ENCODE results near the gene CARS2.
A peak's percentile ranks its signal among the peaks of the same experiment; 100 is the strongest.

DNA sequence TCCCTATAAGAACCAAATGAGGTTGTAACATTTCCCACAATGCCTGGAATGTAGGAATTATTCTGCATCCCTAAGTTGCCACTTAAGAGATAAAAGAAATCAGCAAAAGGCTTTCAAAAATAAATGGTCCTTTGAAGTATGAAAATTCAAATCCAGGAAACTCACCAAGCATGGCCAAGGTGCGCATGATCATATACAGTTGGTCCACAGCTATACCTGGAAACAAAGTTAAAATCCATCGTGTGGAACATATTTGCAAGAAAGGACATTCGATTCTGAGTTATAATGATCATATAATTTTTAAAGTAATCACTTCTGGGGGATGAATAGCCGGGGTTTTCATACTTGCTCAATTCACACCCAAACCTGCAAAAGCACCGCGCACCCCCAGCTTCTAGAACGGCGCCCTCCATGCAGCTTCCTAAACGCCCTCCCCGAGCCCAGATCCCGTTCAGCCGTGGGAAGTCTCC lies 525 bp downstream of the CARS2 start:
- no peak for TF ChIP-seq POLR2AphosphoS5 (IDR thresholded peaks at IDR 0.05)
- TF ChIP-seq, protein P1, sequence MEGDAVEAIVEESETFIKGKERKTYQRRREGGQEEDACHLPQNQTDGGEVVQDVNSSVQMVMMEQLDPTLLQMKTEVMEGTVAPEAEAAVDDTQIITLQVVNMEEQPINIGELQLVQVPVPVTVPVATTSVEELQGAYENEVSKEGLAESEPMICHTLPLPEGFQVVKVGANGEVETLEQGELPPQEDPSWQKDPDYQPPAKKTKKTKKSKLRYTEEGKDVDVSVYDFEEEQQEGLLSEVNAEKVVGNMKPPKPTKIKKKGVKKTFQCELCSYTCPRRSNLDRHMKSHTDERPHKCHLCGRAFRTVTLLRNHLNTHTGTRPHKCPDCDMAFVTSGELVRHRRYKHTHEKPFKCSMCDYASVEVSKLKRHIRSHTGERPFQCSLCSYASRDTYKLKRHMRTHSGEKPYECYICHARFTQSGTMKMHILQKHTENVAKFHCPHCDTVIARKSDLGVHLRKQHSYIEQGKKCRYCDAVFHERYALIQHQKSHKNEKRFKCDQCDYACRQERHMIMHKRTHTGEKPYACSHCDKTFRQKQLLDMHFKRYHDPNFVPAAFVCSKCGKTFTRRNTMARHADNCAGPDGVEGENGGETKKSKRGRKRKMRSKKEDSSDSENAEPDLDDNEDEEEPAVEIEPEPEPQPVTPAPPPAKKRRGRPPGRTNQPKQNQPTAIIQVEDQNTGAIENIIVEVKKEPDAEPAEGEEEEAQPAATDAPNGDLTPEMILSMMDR (IDR thresholded peaks at IDR 0.05) = peak in 1 of 4 experiments; percentile 15
- no peak for TF ChIP-seq POLR2A (IDR thresholded peaks at IDR 0.05)
- no peak for TF ChIP-seq EP300 (IDR thresholded peaks at IDR 0.05)

All from sigmoid colon (tissue), 4 donors.